ENCODE data around the gene ARHGAP4. TPM values are rescaled to one million over a fixed set of nuclear protein-coding genes. Genes with fewer than 3 reads are reported as not detected.

Gene ARHGAP4
- total and polyA plus RNA-seq, 10 of the 15 experiments (the other 5 are each of a cell fraction or from before 2014, with no cell fraction given), result 0.71 to 120 (median 44.3) TPM

DNA sequence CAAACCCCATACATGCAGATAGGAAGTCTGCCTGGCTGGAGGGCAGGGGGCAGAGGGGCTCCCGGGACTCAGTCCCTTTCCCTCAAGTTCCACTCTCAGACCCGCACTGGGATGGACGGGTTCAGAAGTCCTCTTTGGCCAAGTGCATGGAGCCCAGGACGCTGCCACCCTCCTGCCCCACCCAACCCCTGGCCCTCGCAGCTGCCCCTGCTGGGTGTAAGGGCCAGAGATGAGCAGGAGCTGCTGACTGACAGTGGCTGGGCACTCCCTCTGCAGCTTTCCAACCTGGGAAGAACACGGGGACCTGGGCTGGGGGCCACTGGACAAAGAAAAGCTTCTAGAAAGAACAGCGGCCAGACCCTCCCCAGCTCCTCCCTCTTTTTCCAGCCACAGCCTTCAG lies 43.5 kb downstream of the ARHGAP4 start:
- Histone ChIP-seq H3K9ac (ENCODE audit: control insufficient read depth, insufficient read depth, low read length) (no peak overlapping the region), H3K9me3 (replicated peaks; ENCODE audit: control insufficient read depth, insufficient read depth, low read length) (no peaks in the 10 kb centered on the region), H4K20me1 (ENCODE audit: control insufficient read depth, insufficient read depth) (no peaks in the 10 kb centered on the region), H2AFZ (ENCODE audit: control insufficient read depth, low read depth, low read length) (no peak overlapping the region), H3K4me1 (ENCODE audit: control insufficient read depth, insufficient read depth, low read length) (no peaks in the 10 kb centered on the region; the same call in 1 of the 2 replicates), H3K27ac (ENCODE audit: control insufficient read depth, insufficient read depth) (no peak overlapping the region), H3K4me3 (no peak overlapping the region), H3K79me2 (ENCODE audit: control insufficient read depth, insufficient read depth, low read length) (no peaks in the 10 kb centered on the region), H3K27me3 (replicated peaks in 1 of 2; ENCODE audit: control insufficient read depth in 2 of 2, insufficient read depth in 2 of 2, low read length in 1 of 2) (peaks cover 0 to 2% of the 10 kb centered on the region in 2 experiments; a peak in 3 of 4 replicates), H3K4me2 (ENCODE audit: control insufficient read depth, insufficient read depth) (no peak overlapping the region), H3K36me3 (ENCODE audit: control insufficient read depth in 2 of 2, insufficient read depth in 2 of 2, low read length in 1 of 2) (no peaks in the 10 kb centered on the region)
- 33% methylated on average over 7 of the region's 7 CpGs for WGBS (ENCODE audit: insufficient coverage, insufficient replicate concordance, low lambda C conversion rate, missing lambda C conversion rate)
- DNase-seq (ENCODE audit: low read depth, low spot score) (no peak), ATAC-seq (no peak), FAIRE-seq (no peak)
- ChIA-PET RAD21 (ENCODE audit: unreplicated experiment) (no interaction called here), CTCF (no interaction called here), POLR2A (no interaction called here), SMC1A (ENCODE audit: uncharacterized antibody, unreplicated experiment) (no interaction called here)
- intact Hi-C loops (cut with micrococcal nuclease; ENCODE audit: unreplicated experiment), result no loop called here
- BruUV-seq (replicated peaks), result no TSS peak
- in situ Hi-C loops (cut with MboI), result no loop called here
- TF ChIP-seq, protein P1, sequence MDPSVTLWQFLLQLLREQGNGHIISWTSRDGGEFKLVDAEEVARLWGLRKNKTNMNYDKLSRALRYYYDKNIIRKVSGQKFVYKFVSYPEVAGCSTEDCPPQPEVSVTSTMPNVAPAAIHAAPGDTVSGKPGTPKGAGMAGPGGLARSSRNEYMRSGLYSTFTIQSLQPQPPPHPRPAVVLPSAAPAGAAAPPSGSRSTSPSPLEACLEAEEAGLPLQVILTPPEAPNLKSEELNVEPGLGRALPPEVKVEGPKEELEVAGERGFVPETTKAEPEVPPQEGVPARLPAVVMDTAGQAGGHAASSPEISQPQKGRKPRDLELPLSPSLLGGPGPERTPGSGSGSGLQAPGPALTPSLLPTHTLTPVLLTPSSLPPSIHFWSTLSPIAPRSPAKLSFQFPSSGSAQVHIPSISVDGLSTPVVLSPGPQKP (IDR thresholded peaks at IDR 0.05; ENCODE audit: low read depth, low read length), result no peak
- TF ChIP-seq SPI1 (IDR thresholded peaks at IDR 0.05; ENCODE audit: borderline replicate concordance, insufficient read depth, low read depth, low read length) (no peak), NR2C1 (IDR thresholded peaks at IDR 0.05) (no peak), ZNF207 (IDR thresholded peaks at IDR 0.05; ENCODE audit: borderline replicate concordance) (no peak), CBX3 (IDR thresholded peaks at IDR 0.05; ENCODE audit: borderline replicate concordance, low read depth) (no peak)
- TF ChIP-seq, protein P2, sequence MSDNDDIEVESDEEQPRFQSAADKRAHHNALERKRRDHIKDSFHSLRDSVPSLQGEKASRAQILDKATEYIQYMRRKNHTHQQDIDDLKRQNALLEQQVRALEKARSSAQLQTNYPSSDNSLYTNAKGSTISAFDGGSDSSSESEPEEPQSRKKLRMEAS (IDR thresholded peaks at IDR 0.05; ENCODE audit: low read depth, low read length), result no peak
- TF ChIP-seq, protein P3, sequence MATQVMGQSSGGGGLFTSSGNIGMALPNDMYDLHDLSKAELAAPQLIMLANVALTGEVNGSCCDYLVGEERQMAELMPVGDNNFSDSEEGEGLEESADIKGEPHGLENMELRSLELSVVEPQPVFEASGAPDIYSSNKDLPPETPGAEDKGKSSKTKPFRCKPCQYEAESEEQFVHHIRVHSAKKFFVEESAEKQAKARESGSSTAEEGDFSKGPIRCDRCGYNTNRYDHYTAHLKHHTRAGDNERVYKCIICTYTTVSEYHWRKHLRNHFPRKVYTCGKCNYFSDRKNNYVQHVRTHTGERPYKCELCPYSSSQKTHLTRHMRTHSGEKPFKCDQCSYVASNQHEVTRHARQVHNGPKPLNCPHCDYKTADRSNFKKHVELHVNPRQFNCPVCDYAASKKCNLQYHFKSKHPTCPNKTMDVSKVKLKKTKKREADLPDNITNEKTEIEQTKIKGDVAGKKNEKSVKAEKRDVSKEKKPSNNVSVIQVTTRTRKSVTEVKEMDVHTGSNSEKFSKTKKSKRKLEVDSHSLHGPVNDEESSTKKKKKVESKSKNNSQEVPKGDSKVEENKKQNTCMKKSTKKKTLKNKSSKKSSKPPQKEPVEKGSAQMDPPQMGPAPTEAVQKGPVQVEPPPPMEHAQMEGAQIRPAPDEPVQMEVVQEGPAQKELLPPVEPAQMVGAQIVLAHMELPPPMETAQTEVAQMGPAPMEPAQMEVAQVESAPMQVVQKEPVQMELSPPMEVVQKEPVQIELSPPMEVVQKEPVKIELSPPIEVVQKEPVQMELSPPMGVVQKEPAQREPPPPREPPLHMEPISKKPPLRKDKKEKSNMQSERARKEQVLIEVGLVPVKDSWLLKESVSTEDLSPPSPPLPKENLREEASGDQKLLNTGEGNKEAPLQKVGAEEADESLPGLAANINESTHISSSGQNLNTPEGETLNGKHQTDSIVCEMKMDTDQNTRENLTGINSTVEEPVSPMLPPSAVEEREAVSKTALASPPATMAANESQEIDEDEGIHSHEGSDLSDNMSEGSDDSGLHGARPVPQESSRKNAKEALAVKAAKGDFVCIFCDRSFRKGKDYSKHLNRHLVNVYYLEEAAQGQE (IDR thresholded peaks at IDR 0.05; ENCODE audit: low read depth, low read length), result no peak

Data from GM12878 (cell line).